GM12878 (cell line): ENCODE measurements around the gene GPBP1. TPM values are rescaled to one million over a fixed set of nuclear protein-coding genes. Genes with fewer than 3 reads are reported as not detected.

Source experiments
- ATAC-seq: fragments of 200-7000 bp; cut with Tn5 transposase; 3 replicates; pipeline ENCODE4 v1.9.1; 2020; ENCODE audit warnings: mild to moderate bottlenecking, moderate library complexity
- BruUV-seq: library from RNA; stranded (reverse); fragments of 400-500 nt; replicated peaks from 2 replicates; lab custom pipeline; 2021; lab: Mats Ljungman, UMichigan
- CTCF ChIA-PET: fragments of 300-600 bp; sonication (Branson Sonifier 250); formaldehyde crosslinking; extraction: SDS; loops from one replicate; lab custom pipeline; 2021; ENCODE audit warnings: inconsistent platforms; lab: Yijun Ruan, JAX
- POLR2A ChIA-PET: fragments of 350-600 bp; formaldehyde crosslinking; extraction: SDS; loops from one replicate; lab custom pipeline; 2021; ENCODE audit warnings: inconsistent platforms; lab: Charles Lee
- RAD21 ChIA-PET: fragments of 300-600 bp; sonication (Branson Sonifier 250); formaldehyde crosslinking; loops from one replicate; lab custom pipeline; 2023; ENCODE audit warnings: antibody characterized with exemption; ENCODE audit not compliant: unreplicated experiment; lab: Charles Lee
- SMC1A ChIA-PET: fragments of 300-600 bp; sonication (Branson Sonifier 250); formaldehyde crosslinking; loops from one replicate; lab custom pipeline; 2023; ENCODE audit not compliant: unreplicated experiment, uncharacterized antibody; lab: Charles Lee
- DNase-seq: peaks from one replicate; pipeline ENCODE4 v3.0.0-alpha.2; 2011; ENCODE audit warnings: low read depth, low spot score
- FAIRE-seq: peaks from 3 replicates; lab custom pipeline; 2011; peaks lifted over from hg19 to GRCh38; lab: Jason Lieb, UNC
- H2AFZ ChIP-seq: 2 replicates; pipeline ENCODE4 v1.6.0; 2011; ENCODE audit warnings: low read depth, low read length, control low read depth; ENCODE audit not compliant: control insufficient read depth
- H3K27ac ChIP-seq: 2 replicates; pipeline ENCODE4 v1.5.1; 2011; ENCODE audit warnings: control low read depth; ENCODE audit not compliant: control insufficient read depth, insufficient read depth
- H3K27me3 ChIP-seq, 2 experiments: replicated peaks in 1 of 2; 2 replicates each; pipeline versions ENCODE4 v1.6.0 to v1.6.1; 2011; ENCODE audit warnings: low read length in 1 of 2; ENCODE audit not compliant: control insufficient read depth in 2 of 2, insufficient read depth in 2 of 2
- H3K36me3 ChIP-seq, 2 experiments: 2 replicates each; pipeline ENCODE4 v1.5.1; 2011; ENCODE audit warnings: low read length in 1 of 2; ENCODE audit not compliant: control insufficient read depth in 2 of 2, insufficient read depth in 2 of 2
- H3K4me1 ChIP-seq: 2 replicates; pipeline ENCODE4 v1.6.1; 2011; ENCODE audit warnings: mild to moderate bottlenecking, low read length, moderate library complexity, mixed read lengths; ENCODE audit not compliant: control insufficient read depth, insufficient read depth
- H3K4me2 ChIP-seq: 2 replicates; pipeline ENCODE4 v1.6.0; 2011; ENCODE audit warnings: control low read depth; ENCODE audit not compliant: control insufficient read depth, insufficient read depth
- H3K4me3 ChIP-seq: fragments of 200-600 bp; sonication (generic); 2 replicates; pipeline ENCODE4 v1.5.1; 2016
- H3K79me2 ChIP-seq: 2 replicates; pipeline ENCODE4 v1.6.0; 2011; ENCODE audit warnings: low read length; ENCODE audit not compliant: control insufficient read depth, insufficient read depth
- H3K9ac ChIP-seq: 2 replicates; pipeline ENCODE4 v1.8.0; 2011; ENCODE audit warnings: low read length, control low read depth, mixed read lengths; ENCODE audit not compliant: control insufficient read depth, insufficient read depth
- H3K9me3 ChIP-seq: replicated peaks from 3 replicates; pipeline ENCODE4 v1.5.1; 2011; ENCODE audit warnings: mild to moderate bottlenecking, low read length; ENCODE audit not compliant: control insufficient read depth, insufficient read depth
- H4K20me1 ChIP-seq: 2 replicates; pipeline ENCODE4 v1.6.0; 2011; ENCODE audit not compliant: control insufficient read depth, insufficient read depth
- ATF7 ChIP-seq: fragments of 450-650 bp; IDR thresholded peaks from 2 replicates; pipeline ENCODE4 v1.6.1; 2016; ENCODE audit warnings: low read depth, mild to moderate bottlenecking
- BMI1 ChIP-seq: fragments of 450-650 bp; IDR thresholded peaks from 2 replicates; pipeline ENCODE4 v1.6.1; 2016; ENCODE audit warnings: mild to moderate bottlenecking, moderate library complexity, borderline replicate concordance
- MXI1 ChIP-seq: fragments of 150-350 bp; IDR thresholded peaks from 2 replicates; pipeline ENCODE4 v1.6.1; 2011; ENCODE audit warnings: low read depth, mild to moderate bottlenecking, inconsistent platforms, low read length, improper control_type of control experiment
- MYC ChIP-seq: IDR thresholded peaks from 2 replicates; pipeline ENCODE4 v1.6.1; 2011; ENCODE audit warnings: mild to moderate bottlenecking, low read length, moderate library complexity, inconsistent platforms; ENCODE audit not compliant: insufficient read depth, insufficient replicate concordance, insufficient read length, severe bottlenecking
- POLR2A ChIP-seq: IDR thresholded peaks from 2 replicates; pipeline ENCODE4 v1.6.1; 2011; ENCODE audit warnings: low read depth, mild to moderate bottlenecking, low read length
- RAD21 ChIP-seq: IDR thresholded peaks from 2 replicates; pipeline ENCODE4 v1.6.1; 2011; ENCODE audit warnings: mild to moderate bottlenecking, low read depth, low read length, moderate library complexity; ENCODE audit not compliant: insufficient read depth
- RAD51 ChIP-seq: fragments of 450-650 bp; IDR thresholded peaks from 2 replicates; pipeline ENCODE4 v1.6.1; 2016; ENCODE audit warnings: moderate library complexity, mild to moderate bottlenecking, inconsistent platforms
- SMC3 ChIP-seq: IDR thresholded peaks from 2 replicates; pipeline ENCODE4 v1.6.1; 2011; ENCODE audit warnings: low read length, improper control_type of control experiment, borderline replicate concordance
- SREBF1 ChIP-seq: IDR thresholded peaks from 2 replicates; pipeline ENCODE4 v1.6.1; 2012; ENCODE audit warnings: mild to moderate bottlenecking, low read length
- SUZ12 ChIP-seq: fragments of 200-600 bp; sonication (generic); IDR thresholded peaks from one replicate; pipeline ENCODE4 v1.6.1; 2018; ENCODE audit warnings: antibody characterized with exemption, mild to moderate bottlenecking; ENCODE audit not compliant: unreplicated experiment
- ZBED1 ChIP-seq: IDR thresholded peaks from 2 replicates; pipeline ENCODE4 v1.6.1; 2016; ENCODE audit warnings: borderline replicate concordance
- WGBS: methylation state at CpG from one replicate; pipeline ENCODE4 v1.1.6; 2016; ENCODE audit warnings: low lambda C conversion rate; ENCODE audit not compliant: insufficient replicate concordance, insufficient coverage; ENCODE audit errors: missing lambda C conversion rate; 5-methylcytosine and 5-hydroxymethylcytosine counted together
- in situ Hi-C: fragments of 300-500 bp; cut with MboI; formaldehyde crosslinking; loops from 9 replicates; pipeline ENCODE4 v1.14.3; 2018; ENCODE audit warnings: mixed read lengths
- intact Hi-C: fragments of 100-400 bp; cut with micrococcal nuclease; formaldehyde crosslinking; loops from one replicate; pipeline ENCODE4 v1.14.2; 2022; ENCODE audit not compliant: unreplicated experiment
- polyA plus RNA-seq, 11 experiments: library from polyadenylated mRNA; depleted of rRNA in 4 of 11; unstranded in 6 of 11; stranded (reverse) in 5 of 11; fragments of >200 nt; fragmentation: Nextera tagmentation in 4 of 11; fragmentation: Illumina TruSeq in 1 of 11; extraction: Ambion mirVana in 4 of 11; extraction: Trizol in 1 of 11; gene quantifications; 1 replicate in 1 of 11; 2 replicates in 10 of 11; pipeline versions ENCODE4 v1.2.1 to v1.2.3, GENCODE V29; 2011 to 2016; ENCODE audit warnings: inconsistent platforms in 2 of 11, missing spikeins in 2 of 11, low read depth in 1 of 11
- total RNA-seq, 4 experiments: library from RNA; depleted of rRNA in 3 of 4; stranded (reverse); fragments of >200 nt in 3 of 4; fragmentation: Illumina TruSeq in 1 of 4; extraction: Trizol in 1 of 4; gene quantifications; 2 replicates each; pipeline versions ENCODE4 v1.2.1 to v1.2.3, GENCODE V29; 2013 to 2021

Gene GPBP1
- total and polyA plus RNA-seq, 10 of the 15 experiments (the other 5 are each of a cell fraction or from before 2014, with no cell fraction given) = 27.0 to 96.2 (median 55.4) TPM

DNA sequence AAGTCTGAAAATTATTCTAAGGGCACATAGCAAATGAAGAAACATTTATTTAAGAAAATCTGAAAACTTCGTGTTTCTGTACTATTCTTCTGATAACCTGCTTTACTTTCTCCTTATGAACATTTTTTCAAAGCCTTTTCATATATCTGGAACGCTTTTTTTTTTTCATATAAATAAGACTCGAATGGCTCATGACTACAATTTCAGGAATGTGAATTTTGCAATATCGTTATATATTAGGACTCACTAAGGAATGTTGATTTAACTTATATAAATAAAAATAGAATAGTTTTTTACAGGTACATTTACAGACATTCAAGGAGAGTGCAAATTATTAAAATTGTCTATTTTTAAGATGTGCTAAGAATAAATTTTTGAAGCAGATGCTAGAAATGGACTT, 42.9 kb downstream of the GPBP1 start:
- CTCF ChIA-PET = interaction anchor here (0.9 to 2.1 kb wide), 2 partner anchors 79 to 315 kb away, joined by 3 to 5 read pairs; no protein-coding TSS in a partner anchor
- no peaks in the 10 kb centered on the region for H3K9me3 ChIP-seq
- WGBS = 97% methylated on average over 4 of the region's 4 CpGs
- intact Hi-C loops = loop anchor here (5.0 kb wide), 1 partner anchor 264 kb away; the partner anchor contains the start of gene MIER3
- DNase-seq = no peak
- H3K4me1 ChIP-seq = no peaks in the 10 kb centered on the region
- RAD21 ChIA-PET = interaction anchor here (1.5 kb wide), 1 partner anchor 10 kb away, joined by 4 read pairs; no protein-coding TSS in a partner anchor
- POLR2A ChIA-PET = interaction anchor here (1.0 kb wide), 1 partner anchor 22 kb away, joined by 3 read pairs; no protein-coding TSS in a partner anchor
- no TSS peak for BruUV-seq
- in situ Hi-C loops = no loop called here
- TF ChIP-seq MYC (no peak), ZBED1 (no peak), MXI1 (no peak), BMI1 (no peak), SUZ12 (no peak), SREBF1 (no peak), RAD51 (no peak), RAD21 (no peak), ATF7 (no peak), SMC3 (no peak), POLR2A (no peak)
- H3K9ac ChIP-seq = no peak overlapping the region
- SMC1A ChIA-PET = interaction anchor here (1.5 to 2.8 kb wide), 5 partner anchors 28 to 79 kb away, joined by 3 to 11 read pairs (median 5); no protein-coding TSS in a partner anchor
- ATAC-seq = no peak
- H4K20me1 ChIP-seq = peaks cover 5% of the 10 kb centered on the region; the same call in 1 of the 2 replicates
- H3K79me2 ChIP-seq = peaks cover 59% of the 10 kb centered on the region
- H3K27me3 ChIP-seq = no peaks in the 10 kb centered on the region
- no peak overlapping the region for H3K4me3 ChIP-seq
- no peak overlapping the region for H3K4me2 ChIP-seq
- H3K36me3 ChIP-seq = peaks cover 7 to 19% of the 10 kb centered on the region in 2 experiments
- H3K27ac ChIP-seq = no peak overlapping the region
- FAIRE-seq = no peak
- no peak overlapping the region for H2AFZ ChIP-seq
